ENCODE data around the gene TOR4A.
A peak's percentile ranks its signal among the peaks of the same experiment; 100 is the strongest.

Gene TOR4A

DNA sequence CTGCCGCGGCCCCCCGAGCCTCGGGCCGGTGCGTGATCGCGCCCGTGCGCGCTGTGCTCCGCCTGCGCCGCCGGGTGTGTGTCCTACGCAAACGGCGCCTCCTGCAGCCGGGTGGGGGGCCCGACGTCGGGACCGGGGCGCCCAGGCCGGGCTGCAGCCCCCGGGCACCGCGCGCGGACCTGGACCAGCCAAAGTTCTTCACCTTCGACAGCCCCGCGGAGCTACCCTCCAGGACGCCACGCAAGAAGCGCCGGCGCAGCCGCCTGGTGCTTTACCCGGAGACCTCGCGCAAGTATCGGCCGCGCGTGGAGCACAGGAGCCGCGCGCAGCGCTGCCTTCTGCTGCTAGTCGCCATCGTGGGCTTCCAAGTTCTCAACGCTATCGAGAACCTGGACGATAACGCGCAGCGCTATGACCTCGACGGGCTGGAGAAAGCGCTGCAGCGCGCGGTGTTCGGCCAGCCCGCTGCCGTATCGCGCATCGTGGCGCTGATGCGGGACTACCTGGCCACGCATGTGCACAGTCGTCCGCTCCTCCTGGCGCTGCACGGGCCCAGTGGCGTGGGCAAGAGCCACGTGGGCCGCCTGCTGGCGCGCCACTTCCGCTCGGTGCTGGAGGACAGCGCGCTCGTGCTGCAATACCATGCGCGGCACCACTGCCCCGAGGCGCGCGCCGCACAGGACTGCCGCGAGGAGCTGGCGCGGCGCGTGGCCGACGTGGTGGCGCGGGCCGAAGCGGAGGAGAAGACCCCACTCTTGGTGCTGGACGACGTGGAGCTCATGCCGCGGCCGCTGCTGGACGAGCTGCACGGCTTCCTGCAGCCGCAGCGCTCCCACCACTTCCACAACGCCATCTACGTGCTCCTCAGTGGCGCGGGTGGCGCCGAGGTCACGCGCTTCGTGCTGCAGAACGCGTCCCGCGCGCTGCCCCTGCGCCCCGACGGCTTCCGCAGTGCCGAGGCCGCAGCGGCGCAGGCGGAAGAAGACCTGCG lies 1.5 kb downstream of the TOR4A start:
- H3K27ac ChIP-seq (ENCODE audit: low read depth, low read length) = no peak overlapping the region

DNA sequence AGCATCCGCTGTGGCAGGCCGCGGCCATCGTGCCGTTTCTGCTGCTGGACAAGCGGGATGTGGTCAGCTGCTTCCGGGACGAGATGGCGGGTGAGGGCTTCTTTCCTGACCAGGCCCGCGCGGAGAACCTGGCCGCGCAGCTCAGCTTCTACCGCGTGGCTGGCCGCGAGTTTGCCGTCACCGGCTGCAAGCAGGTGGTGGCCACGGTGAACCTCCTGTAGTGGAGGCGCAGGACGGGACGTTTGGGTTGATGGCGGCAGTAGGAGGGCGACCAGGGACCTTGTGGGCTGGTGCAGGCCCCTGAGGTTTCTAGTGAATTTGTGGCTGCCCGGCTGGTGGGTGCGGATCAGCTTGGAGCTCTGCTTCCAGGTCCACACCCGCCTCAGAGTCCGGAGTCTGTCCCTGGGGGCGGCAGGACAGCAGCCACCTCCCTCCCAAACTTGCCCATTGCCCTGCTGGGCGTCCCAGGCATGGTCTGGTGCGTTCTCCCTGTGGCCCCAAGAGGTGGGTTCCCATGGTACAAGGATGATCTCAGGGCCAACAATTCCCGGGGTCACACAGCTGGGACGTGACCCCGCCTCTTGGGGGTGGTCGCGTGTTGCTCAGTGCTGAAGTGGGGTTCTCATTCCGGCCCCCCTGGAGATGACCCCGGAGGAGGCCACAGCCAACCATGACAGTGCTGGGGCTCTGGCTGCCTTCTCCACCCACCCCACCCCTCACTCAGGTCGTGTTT lies 2.4 kb downstream of the TOR4A start:
- H3K9me3 ChIP-seq (ENCODE audit: control insufficient read depth in 5 of 5, low read length in 5 of 5) = peaks cover 0 to 3% (median 0%) of the 10 kb centered on the region in 5 donors
- H3K27me3 ChIP-seq (ENCODE audit: control insufficient read depth in 5 of 5, insufficient read depth in 4 of 5, low read length in 5 of 5) = peaks cover 0 to 22% (median 10%) of the 10 kb centered on the region in 5 donors
- no peak overlapping the region for H3K4me3 ChIP-seq (ENCODE audit: low read depth in 1 of 5, low read length in 5 of 5)
- H3K36me3 ChIP-seq (ENCODE audit: control insufficient read depth in 5 of 5, insufficient read depth in 5 of 5, low read length in 5 of 5) = peaks cover 0 to 19% (median 8%) of the 10 kb centered on the region in 5 donors
- no peak overlapping the region for H3K9ac ChIP-seq (ENCODE audit: low read length in 5 of 5)
- H3K4me1 ChIP-seq (ENCODE audit: control insufficient read depth in 5 of 5, insufficient read depth in 5 of 5, low read length in 5 of 5) = peaks cover 0 to 58% (median 41%) of the 10 kb centered on the region in 5 donors
- H3K27ac ChIP-seq (ENCODE audit: low read depth, low read length) = no peak overlapping the region

More for the DNA sequence above, 1.5 kb downstream of the TOR4A start:
- Histone ChIP-seq H3K4me3 (ENCODE audit: low read depth in 1 of 5, low read length in 5 of 5) (peak overlapping the region in 2 of 5 donors; percentile 42 to 68), H3K36me3 (ENCODE audit: control insufficient read depth in 5 of 5, insufficient read depth in 5 of 5, low read length in 5 of 5) (peaks cover 0 to 19% (median 8%) of the 10 kb centered on the region in 5 donors), H3K9ac (ENCODE audit: low read length in 5 of 5) (no peak overlapping the region), H3K9me3 (ENCODE audit: control insufficient read depth in 5 of 5, low read length in 5 of 5) (peaks cover 0 to 3% (median 0%) of the 10 kb centered on the region in 5 donors), H3K27me3 (ENCODE audit: control insufficient read depth in 5 of 5, insufficient read depth in 4 of 5, low read length in 5 of 5) (peaks cover 0 to 22% (median 10%) of the 10 kb centered on the region in 5 donors), H3K4me1 (ENCODE audit: control insufficient read depth in 5 of 5, insufficient read depth in 5 of 5, low read length in 5 of 5) (peaks cover 0 to 66% (median 48%) of the 10 kb centered on the region in 5 donors)

DNA sequence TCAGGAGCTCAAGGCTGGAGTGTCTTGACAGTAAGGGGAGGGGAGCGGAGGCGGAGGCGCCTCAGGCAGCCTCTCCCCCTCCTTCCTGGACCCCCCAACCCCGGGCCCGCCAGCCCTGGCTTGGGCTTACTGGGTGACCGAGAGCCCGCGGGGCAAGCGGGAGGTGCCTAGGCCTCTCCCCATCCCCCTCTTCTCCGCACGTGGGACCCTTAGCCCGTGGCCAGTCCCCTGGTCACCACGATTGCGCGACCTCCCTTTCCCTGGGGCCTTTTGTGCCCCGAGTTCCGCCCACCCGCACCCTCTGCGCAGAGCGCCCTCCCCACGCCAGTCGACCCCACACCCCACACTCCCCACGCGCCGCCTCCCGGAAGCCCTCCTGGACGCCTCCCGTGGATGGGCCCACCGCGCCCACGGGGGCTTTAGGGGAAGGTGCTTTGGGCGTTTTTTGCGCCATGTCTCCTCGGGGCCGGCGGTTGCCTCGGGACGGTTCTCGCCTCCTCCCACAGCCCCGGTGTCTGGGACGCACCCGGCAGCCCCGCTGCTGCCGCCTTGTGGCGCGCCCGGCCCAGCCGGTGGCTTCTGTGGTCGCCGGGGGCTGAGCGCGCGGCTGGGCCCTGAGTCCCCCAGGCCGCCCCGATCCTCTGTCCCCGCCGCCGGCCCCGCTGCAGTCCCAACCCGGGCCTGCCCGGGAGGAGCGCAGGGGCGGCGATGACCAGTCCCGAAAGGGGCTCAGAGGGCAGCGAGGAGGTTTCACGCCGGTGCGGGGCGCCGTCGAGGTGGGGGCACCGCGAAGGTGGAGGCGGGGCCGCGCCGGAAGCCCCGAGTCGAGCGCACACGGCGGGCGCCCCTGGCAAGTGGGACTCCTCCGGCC lies 3.2 kb downstream of the TOR4A start:
- H3K4me1 ChIP-seq (ENCODE audit: control insufficient read depth in 5 of 5, insufficient read depth in 5 of 5, low read length in 5 of 5) = peaks cover 0 to 52% (median 35%) of the 10 kb centered on the region in 5 donors
- H3K36me3 ChIP-seq (ENCODE audit: control insufficient read depth in 5 of 5, insufficient read depth in 5 of 5, low read length in 5 of 5) = peaks cover 0 to 19% (median 8%) of the 10 kb centered on the region in 5 donors
- H3K27ac ChIP-seq (ENCODE audit: low read depth, low read length) = no peak overlapping the region
- H3K4me3 ChIP-seq (ENCODE audit: low read depth in 1 of 5, low read length in 5 of 5) = peak overlapping the region in 1 of 5 donors; percentile 34
- H3K9me3 ChIP-seq (ENCODE audit: control insufficient read depth in 5 of 5, low read length in 5 of 5) = peaks cover 0 to 3% (median 0%) of the 10 kb centered on the region in 5 donors
- H3K9ac ChIP-seq (ENCODE audit: low read length in 5 of 5) = no peak overlapping the region
- H3K27me3 ChIP-seq (ENCODE audit: control insufficient read depth in 5 of 5, insufficient read depth in 4 of 5, low read length in 5 of 5) = peaks cover 0 to 20% (median 10%) of the 10 kb centered on the region in 5 donors

DNA sequence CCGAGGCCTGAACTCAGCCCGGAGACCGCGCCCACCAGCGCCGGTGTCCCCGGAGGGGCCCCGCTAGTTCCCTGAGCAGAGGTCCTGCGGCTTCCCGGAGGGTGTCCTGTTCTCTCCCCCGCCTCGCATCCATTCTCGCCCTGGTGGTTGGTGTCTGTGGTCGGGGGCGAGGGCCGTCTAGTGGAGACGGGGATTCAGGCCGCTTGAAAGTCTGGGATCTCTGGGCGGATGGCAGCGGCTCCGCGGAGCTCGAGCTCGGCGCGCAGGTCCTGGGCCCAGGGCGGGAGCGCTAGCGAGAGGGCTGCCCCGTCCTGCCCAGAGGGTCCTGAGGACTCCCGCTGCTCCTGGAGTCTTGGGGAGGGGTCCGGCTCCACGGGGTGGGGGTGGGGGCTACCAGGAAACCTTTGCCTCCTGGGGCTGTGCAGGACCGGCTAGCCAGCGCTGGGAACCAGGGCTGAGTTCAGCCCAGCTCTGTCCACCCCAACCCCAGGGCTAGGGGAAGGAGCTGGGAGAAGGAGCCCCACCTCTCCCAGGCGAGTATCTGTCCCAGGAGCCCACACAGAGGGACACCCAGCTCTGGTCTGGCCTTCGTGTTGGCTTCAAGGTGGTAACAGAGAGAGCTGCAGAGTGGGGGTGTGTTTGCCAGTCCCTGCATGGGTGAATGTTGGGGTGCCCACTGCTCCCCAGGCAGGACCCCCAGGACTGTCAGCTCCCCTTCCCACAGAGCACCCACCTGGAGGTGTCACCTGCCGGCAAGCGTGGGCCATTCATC lies 4.0 kb downstream of the TOR4A start:
- peaks cover 0 to 20% (median 10%) of the 10 kb centered on the region in 5 donors for H3K27me3 ChIP-seq (ENCODE audit: control insufficient read depth in 5 of 5, insufficient read depth in 4 of 5, low read length in 5 of 5)
- H3K27ac ChIP-seq (ENCODE audit: low read depth, low read length) = no peak overlapping the region
- peaks cover 0 to 3% (median 0%) of the 10 kb centered on the region in 5 donors for H3K9me3 ChIP-seq (ENCODE audit: control insufficient read depth in 5 of 5, low read length in 5 of 5)
- H3K9ac ChIP-seq (ENCODE audit: low read length in 5 of 5) = no peak overlapping the region
- H3K4me1 ChIP-seq (ENCODE audit: control insufficient read depth in 5 of 5, insufficient read depth in 5 of 5, low read length in 5 of 5) = peaks cover 0 to 44% (median 27%) of the 10 kb centered on the region in 5 donors
- peaks cover 0 to 19% (median 8%) of the 10 kb centered on the region in 5 donors for H3K36me3 ChIP-seq (ENCODE audit: control insufficient read depth in 5 of 5, insufficient read depth in 5 of 5, low read length in 5 of 5)
- H3K4me3 ChIP-seq (ENCODE audit: low read depth in 1 of 5, low read length in 5 of 5) = no peak overlapping the region

DNA sequence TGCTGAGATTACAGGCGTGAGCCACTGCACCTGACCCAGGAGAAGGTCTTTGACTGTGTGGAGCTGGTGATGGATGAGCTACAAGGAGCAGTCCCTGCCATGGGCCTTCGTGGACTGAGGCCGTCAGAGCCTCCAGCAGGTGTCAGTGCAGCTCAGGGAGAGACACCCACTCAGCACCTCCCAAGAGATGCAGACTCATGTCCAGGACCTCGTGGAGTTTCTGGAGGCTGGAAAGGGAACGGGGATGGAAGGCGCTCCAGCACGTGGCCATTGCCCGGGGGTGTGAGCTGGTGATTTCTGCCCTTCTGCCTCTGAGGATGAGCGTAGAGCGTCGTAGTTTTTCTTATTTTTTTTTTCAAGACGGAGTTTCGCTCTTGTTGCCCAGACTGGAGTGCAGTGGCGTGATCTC lies 9.5 kb downstream of the TOR4A start:
- Histone ChIP-seq H3K27ac (ENCODE audit: low read depth, low read length) (no peak overlapping the region), H3K4me3 (ENCODE audit: low read depth in 1 of 5, low read length in 5 of 5) (no peak overlapping the region), H3K9me3 (ENCODE audit: control insufficient read depth in 5 of 5, low read length in 5 of 5) (no peaks in the 10 kb centered on the region), H3K9ac (ENCODE audit: low read length in 5 of 5) (no peak overlapping the region), H3K36me3 (ENCODE audit: control insufficient read depth in 5 of 5, insufficient read depth in 5 of 5, low read length in 5 of 5) (no peaks in the 10 kb centered on the region), H3K4me1 (ENCODE audit: control insufficient read depth in 5 of 5, insufficient read depth in 5 of 5, low read length in 5 of 5) (peaks cover 0 to 5% (median 0%) of the 10 kb centered on the region in 5 donors), H3K27me3 (ENCODE audit: control insufficient read depth in 5 of 5, insufficient read depth in 4 of 5, low read length in 5 of 5) (peaks cover 0 to 3% (median 0%) of the 10 kb centered on the region in 5 donors)

DNA sequence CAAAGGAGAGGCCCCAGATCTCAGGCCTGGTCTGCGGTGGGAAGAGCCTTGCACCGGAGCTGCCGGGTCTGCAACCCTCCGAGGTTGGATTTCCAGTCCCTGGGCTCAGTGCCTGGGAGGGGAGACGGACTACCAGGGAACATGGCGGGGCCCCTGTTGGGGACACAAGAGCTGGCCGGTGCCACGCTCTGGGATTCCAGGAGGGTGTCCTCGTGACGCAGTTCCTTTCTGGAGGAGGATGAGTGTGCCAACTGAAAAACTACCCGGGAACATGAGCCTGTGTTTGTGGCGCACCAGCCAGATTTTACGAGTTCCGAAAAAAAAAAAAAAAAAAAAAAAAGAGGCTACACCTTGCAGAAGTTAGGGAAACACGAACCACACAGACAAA lies 15.6 kb downstream of the TOR4A start:
- H3K4me3 ChIP-seq (ENCODE audit: low read depth in 1 of 5, low read length in 5 of 5) = no peak overlapping the region
- no peak overlapping the region for H3K9ac ChIP-seq (ENCODE audit: low read length in 5 of 5)
- no peak overlapping the region for H3K27ac ChIP-seq (ENCODE audit: low read depth, low read length)
- peaks cover 0 to 33% (median 26%) of the 10 kb centered on the region in 5 donors for H3K4me1 ChIP-seq (ENCODE audit: control insufficient read depth in 5 of 5, insufficient read depth in 5 of 5, low read length in 5 of 5)
- no peaks in the 10 kb centered on the region for H3K36me3 ChIP-seq (ENCODE audit: control insufficient read depth in 5 of 5, insufficient read depth in 5 of 5, low read length in 5 of 5)
- H3K9me3 ChIP-seq (ENCODE audit: control insufficient read depth in 5 of 5, low read length in 5 of 5) = peaks cover 0 to 5% (median 4%) of the 10 kb centered on the region in 5 donors
- H3K27me3 ChIP-seq (ENCODE audit: control insufficient read depth in 5 of 5, insufficient read depth in 4 of 5, low read length in 5 of 5) = peaks cover 12 to 35% (median 29%) of the 10 kb centered on the region in 5 donors

DNA sequence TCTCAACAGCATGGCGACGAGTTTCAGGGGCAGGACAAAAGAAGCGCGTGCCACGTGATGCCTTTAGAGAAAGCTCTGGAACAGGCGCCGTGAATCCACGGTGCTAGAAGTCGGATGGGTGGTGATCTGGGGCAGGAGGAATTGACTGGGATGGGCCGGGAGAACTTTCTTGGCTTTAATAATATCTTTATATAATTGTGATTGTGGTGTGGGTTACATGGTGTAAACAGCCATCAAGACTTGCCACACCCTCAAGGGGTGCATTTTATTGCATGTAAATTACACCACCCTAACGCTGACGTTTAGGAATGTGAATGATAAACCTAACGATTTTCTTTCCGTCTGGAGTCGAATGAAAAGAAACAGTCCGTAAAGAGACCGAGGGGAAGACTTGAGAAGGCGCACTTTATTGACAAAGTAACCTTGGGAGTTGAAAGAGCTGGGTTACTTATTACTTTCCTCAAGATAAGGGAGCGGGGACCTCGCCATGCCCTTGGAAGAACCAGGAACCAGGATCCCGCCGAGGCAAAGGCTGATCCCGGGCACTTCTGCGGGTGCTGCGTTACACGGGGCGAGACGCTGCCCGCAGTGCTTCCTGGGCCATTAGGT lies 16.1 kb downstream of the TOR4A start:
- peaks cover 0 to 5% (median 4%) of the 10 kb centered on the region in 5 donors for H3K9me3 ChIP-seq (ENCODE audit: control insufficient read depth in 5 of 5, low read length in 5 of 5)
- H3K27me3 ChIP-seq (ENCODE audit: control insufficient read depth in 5 of 5, insufficient read depth in 4 of 5, low read length in 5 of 5) = peaks cover 17 to 40% (median 34%) of the 10 kb centered on the region in 5 donors
- no peak overlapping the region for H3K27ac ChIP-seq (ENCODE audit: low read depth, low read length)
- peaks cover 0 to 38% (median 30%) of the 10 kb centered on the region in 5 donors for H3K4me1 ChIP-seq (ENCODE audit: control insufficient read depth in 5 of 5, insufficient read depth in 5 of 5, low read length in 5 of 5)
- no peak overlapping the region for H3K9ac ChIP-seq (ENCODE audit: low read length in 5 of 5)
- H3K4me3 ChIP-seq (ENCODE audit: low read depth in 1 of 5, low read length in 5 of 5) = peak overlapping the region in 3 of 5 donors; percentile 4 to 27 (median 20)
- H3K36me3 ChIP-seq (ENCODE audit: control insufficient read depth in 5 of 5, insufficient read depth in 5 of 5, low read length in 5 of 5) = no peaks in the 10 kb centered on the region

DNA sequence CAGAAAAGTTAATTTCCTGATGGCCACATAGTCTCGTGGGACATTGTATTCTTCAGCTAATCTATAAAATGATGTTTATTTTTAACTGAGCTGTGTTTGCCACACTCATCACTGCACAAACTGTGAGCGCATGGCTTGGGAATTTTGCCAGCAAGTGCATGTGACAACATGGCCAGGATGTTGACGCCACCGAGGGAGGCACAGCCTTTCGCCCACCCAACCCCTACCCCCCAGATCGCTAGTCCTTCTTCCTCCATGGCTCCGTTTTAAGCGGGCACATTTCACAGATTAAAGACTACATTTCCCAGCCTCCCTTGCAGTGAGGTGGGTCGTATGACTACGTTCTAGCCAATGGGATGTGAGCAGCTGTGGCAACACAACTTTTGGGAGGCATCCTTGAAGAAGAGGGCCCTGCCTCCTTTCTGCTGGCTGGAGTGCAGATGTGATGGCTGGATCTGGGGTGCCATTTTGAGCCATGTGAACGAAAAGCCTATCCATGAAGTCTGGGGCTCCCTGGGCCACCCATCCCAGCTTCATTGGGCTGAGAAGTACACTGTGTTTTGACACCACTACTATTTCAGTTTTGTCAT lies 16.7 kb downstream of the TOR4A start:
- Histone ChIP-seq H3K9ac (ENCODE audit: low read length in 5 of 5) (no peak overlapping the region), H3K27me3 (ENCODE audit: control insufficient read depth in 5 of 5, insufficient read depth in 4 of 5, low read length in 5 of 5) (peaks cover 23 to 46% (median 40%) of the 10 kb centered on the region in 5 donors), H3K36me3 (ENCODE audit: control insufficient read depth in 5 of 5, insufficient read depth in 5 of 5, low read length in 5 of 5) (peaks cover 0 to 1% (median 0%) of the 10 kb centered on the region in 5 donors), H3K4me1 (ENCODE audit: control insufficient read depth in 5 of 5, insufficient read depth in 5 of 5, low read length in 5 of 5) (peaks cover 0 to 44% (median 36%) of the 10 kb centered on the region in 5 donors), H3K27ac (ENCODE audit: low read depth, low read length) (no peak overlapping the region), H3K9me3 (ENCODE audit: control insufficient read depth in 5 of 5, low read length in 5 of 5) (peaks cover 0 to 5% (median 4%) of the 10 kb centered on the region in 5 donors), H3K4me3 (ENCODE audit: low read depth in 1 of 5, low read length in 5 of 5) (peak overlapping the region in 4 of 5 donors; percentile 4 to 44 (median 24))

All from subcutaneous abdominal adipose tissue (tissue), 5 donors.